Sigmoid colon (tissue), 7 donors: Measurements from ENCODE around the gene AMOT. TPM values are rescaled to one million over a fixed set of nuclear protein-coding genes. Genes with fewer than 3 reads are reported as not detected.

Source experiments
- DNase-seq: peaks from one replicate; pipeline ENCODE4 v3.0.0-alpha.2; 2019
- H3K27ac ChIP-seq, 4 donors: fragments of 200-600 bp; sonication (generic); one replicate each; pipeline ENCODE4 v1.5.1; 2016 to 2019; ENCODE audit warnings: mild to moderate bottlenecking in 1 of 4
- H3K27me3 ChIP-seq, 3 donors: fragments of 200-600 bp; sonication (generic); one replicate each; pipeline ENCODE4 v1.5.1; 2019; ENCODE audit warnings: mild to moderate bottlenecking in 1 of 3
- H3K36me3 ChIP-seq, 4 donors: fragments of 200-600 bp; sonication (generic); one replicate each; pipeline ENCODE4 v1.5.1; 2016 to 2019
- H3K4me1 ChIP-seq, 4 donors: fragments of 200-600 bp; sonication (generic); one replicate each; pipeline ENCODE4 v1.5.1; 2017 to 2019
- H3K4me3 ChIP-seq, 4 donors: fragments of 200-600 bp; sonication (generic); one replicate each; pipeline ENCODE4 v1.5.1; 2017 to 2019; ENCODE audit warnings: mild to moderate bottlenecking in 2 of 4, moderate library complexity in 1 of 4
- H3K9me3 ChIP-seq, 4 donors: fragments of 200-600 bp in 3 of 4; sonication (generic) in 3 of 4; one replicate each; pipeline versions ENCODE4 v1.5.1 to v1.6.1; 2013 to 2019
- EP300 ChIP-seq, 4 donors: sonication (generic); formaldehyde crosslinking; IDR thresholded peaks; one replicate each; pipeline ENCODE4 v1.6.1; 2017; ENCODE audit warnings: antibody characterized with exemption in 4 of 4
- POLR2A ChIP-seq, 2 donors: fragments of 450-650 bp; IDR thresholded peaks; one replicate each; pipeline ENCODE4 v1.6.1; 2016; ENCODE audit warnings: antibody characterized with exemption in 2 of 2, mild to moderate bottlenecking in 2 of 2, moderate library complexity in 2 of 2
- POLR2AphosphoS5 ChIP-seq, 4 donors: sonication (generic); formaldehyde crosslinking; IDR thresholded peaks; one replicate each; pipeline ENCODE4 v1.6.1; 2017; ENCODE audit warnings: antibody characterized with exemption in 4 of 4
- WGBS, 2 donors: extraction: QIAGEN DNeasy Blood & Tissue Kit; methylation state at CpG; one replicate each; pipeline ENCODE4 v1.1.7; 2013; 5-methylcytosine and 5-hydroxymethylcytosine counted together
- intact Hi-C: fragments of 100-400 bp; cut with DNase I; formaldehyde crosslinking; loops from one replicate; pipeline ENCODE4 v1.15.1; 2023
- polyA plus RNA-seq, 3 donors: library from polyadenylated mRNA; stranded (reverse); fragments of 200-250 nt; gene quantifications; one replicate each; pipeline ENCODE4 v1.2.3, GENCODE V29; 2013
- small RNA-seq, 3 donors: library from RNA; depleted of rRNA; stranded (forward); fragments of <200 nt; gene quantifications; one replicate each; pipeline ENCODE3, GENCODE V24; 2016
- total RNA-seq, 4 donors: library from RNA; depleted of rRNA; stranded (reverse); fragments of >200 nt; gene quantifications; one replicate each; pipeline ENCODE4 v1.1.0, GENCODE V29; 2016
- TF ChIP-seq, protein P1 (sequence below), 4 experiments: fragments of 450-650 bp in 3 of 4; fragments of 200-600 bp in 1 of 4; IDR thresholded peaks; one replicate each; pipeline ENCODE4 v1.5.1; 2016 to 2019; ENCODE audit warnings: antibody characterized with exemption in 4 of 4, mild to moderate bottlenecking in 3 of 4, moderate library complexity in 2 of 4
- donor health status: healthy with polysubstance abuse.
- donor health status: Bipolar disorder and iron deficiency.
- donor health status: healthy.

AMOT gene
- total and polyA plus RNA-seq, 7 donors, result 2.1 to 31.9 (median 14.1) TPM

DNA sequence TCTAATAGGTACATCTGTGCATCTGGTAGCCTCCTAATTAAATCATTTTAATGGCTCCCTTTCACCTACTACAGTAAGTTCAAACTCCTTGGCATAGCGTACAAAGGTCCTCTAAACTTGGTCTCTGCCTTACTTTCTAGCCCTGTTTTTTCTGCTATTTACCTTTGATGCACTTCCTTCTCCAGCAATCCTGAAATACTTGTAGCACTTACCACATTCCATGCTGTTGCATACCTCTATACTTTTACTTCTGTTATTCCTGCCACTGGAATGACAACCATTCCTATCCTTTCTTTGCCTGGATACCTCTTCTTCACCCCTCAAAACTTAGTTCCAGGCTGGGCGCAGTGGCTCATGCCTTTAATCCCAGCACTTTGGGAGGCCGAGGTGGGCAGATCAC is 104.3 kb downstream of the AMOT start:
- 83 to 90% methylated on average over 3 of the region's 3 CpGs for WGBS, 2 donors
- H3K36me3 ChIP-seq, result no peaks in the 10 kb centered on the region
- DNase-seq, result no peak
- intact Hi-C loops, result no loop called here
- TF ChIP-seq EP300 (IDR thresholded peaks at IDR 0.05) (no peak), POLR2A (IDR thresholded peaks at IDR 0.05) (no peak), POLR2AphosphoS5 (IDR thresholded peaks at IDR 0.05) (no peak)
- TF ChIP-seq, protein P1, sequence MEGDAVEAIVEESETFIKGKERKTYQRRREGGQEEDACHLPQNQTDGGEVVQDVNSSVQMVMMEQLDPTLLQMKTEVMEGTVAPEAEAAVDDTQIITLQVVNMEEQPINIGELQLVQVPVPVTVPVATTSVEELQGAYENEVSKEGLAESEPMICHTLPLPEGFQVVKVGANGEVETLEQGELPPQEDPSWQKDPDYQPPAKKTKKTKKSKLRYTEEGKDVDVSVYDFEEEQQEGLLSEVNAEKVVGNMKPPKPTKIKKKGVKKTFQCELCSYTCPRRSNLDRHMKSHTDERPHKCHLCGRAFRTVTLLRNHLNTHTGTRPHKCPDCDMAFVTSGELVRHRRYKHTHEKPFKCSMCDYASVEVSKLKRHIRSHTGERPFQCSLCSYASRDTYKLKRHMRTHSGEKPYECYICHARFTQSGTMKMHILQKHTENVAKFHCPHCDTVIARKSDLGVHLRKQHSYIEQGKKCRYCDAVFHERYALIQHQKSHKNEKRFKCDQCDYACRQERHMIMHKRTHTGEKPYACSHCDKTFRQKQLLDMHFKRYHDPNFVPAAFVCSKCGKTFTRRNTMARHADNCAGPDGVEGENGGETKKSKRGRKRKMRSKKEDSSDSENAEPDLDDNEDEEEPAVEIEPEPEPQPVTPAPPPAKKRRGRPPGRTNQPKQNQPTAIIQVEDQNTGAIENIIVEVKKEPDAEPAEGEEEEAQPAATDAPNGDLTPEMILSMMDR (IDR thresholded peaks at IDR 0.05), result no peak
- H3K27me3 ChIP-seq, result no peaks in the 10 kb centered on the region
- no peak overlapping the region for H3K27ac ChIP-seq
- no peak overlapping the region for H3K4me3 ChIP-seq
- no peaks in the 10 kb centered on the region for H3K4me1 ChIP-seq
- no peaks in the 10 kb centered on the region for H3K9me3 ChIP-seq

DNA sequence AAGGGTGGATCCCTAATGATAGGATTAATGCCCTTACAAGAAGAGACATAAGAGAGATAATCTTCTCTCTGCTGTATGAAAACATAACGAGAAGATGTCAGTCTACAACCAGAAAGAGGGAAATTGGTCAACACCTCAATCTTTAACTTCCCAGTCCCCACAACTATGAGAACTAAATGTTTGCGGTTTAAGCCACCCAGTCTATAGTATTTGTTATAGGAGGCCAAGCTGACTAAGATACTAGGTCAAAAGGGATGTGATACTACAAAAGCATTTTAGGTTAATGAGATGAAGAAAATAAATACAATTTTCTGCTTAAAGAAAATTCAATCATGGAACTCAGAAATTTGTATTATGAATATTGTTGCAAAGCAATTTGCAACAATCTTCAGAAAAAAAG is 105.5 kb downstream of the AMOT start:
- no peak for DNase-seq
- TF ChIP-seq POLR2AphosphoS5 (IDR thresholded peaks at IDR 0.05), result no peak
- no peak for TF ChIP-seq POLR2A (IDR thresholded peaks at IDR 0.05)
- TF ChIP-seq, protein P1 (IDR thresholded peaks at IDR 0.05), result no peak
- TF ChIP-seq EP300 (IDR thresholded peaks at IDR 0.05), result no peak
- H3K27ac ChIP-seq, result no peak overlapping the region
- H3K36me3 ChIP-seq, result no peaks in the 10 kb centered on the region
- H3K4me1 ChIP-seq, result no peaks in the 10 kb centered on the region
- 88 to 95% methylated on average over 2 of the region's 2 CpGs for WGBS, 2 donors
- intact Hi-C loops, result no loop called here
- no peaks in the 10 kb centered on the region for H3K27me3 ChIP-seq
- no peaks in the 10 kb centered on the region for H3K9me3 ChIP-seq
- no peak overlapping the region for H3K4me3 ChIP-seq

DNA sequence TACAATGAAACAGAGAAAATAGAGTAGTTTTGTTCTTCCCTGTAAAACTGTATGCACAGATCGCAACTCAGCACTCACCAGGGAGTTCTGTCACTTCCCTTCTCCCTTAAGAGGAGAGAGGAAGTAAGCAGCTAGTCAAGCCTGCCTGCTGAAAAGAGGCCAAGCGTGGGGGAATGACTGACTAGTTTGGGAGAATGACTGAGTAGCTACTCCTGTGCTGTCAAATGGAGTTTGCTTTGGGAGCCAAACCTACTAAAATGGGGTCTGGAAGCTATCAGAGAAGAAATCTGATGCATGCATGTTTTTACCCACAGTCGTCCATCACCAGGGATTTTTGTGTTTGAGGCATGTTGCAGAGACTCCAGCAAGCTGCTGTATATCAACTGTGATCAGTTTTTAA is 106.3 kb downstream of the AMOT start:
- 26 to 68% methylated on average over 3 of the region's 3 CpGs for WGBS, 2 donors
- intact Hi-C loops, result no loop called here

DNA sequence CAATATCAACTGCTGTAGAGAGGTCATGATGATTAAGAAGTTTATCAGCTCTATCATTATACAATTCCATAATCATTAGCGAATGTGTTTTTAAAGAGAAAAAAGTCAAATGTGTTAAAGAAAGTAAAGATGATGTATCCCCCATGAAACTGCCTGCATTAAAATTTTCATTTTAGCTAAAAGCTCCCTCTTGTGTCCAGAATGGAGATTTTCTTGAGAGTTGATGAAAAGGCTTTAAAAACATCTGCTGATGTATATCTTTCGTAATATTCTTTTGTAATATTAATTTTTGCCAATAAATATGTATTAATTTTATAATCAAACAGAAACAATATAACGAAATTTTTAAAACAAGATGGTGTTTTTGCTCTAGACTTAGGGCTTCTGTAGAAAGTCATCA is 108.8 kb downstream of the AMOT start:
- DNase-seq, result no peak
- WGBS, 2 donors, result 75 to 77% methylated on average over 3 of the region's 3 CpGs
- H3K9me3 ChIP-seq, result no peaks in the 10 kb centered on the region
- no peaks in the 10 kb centered on the region for H3K4me1 ChIP-seq
- no peaks in the 10 kb centered on the region for H3K36me3 ChIP-seq
- no peak overlapping the region for H3K27ac ChIP-seq
- intact Hi-C loops, result no loop called here
- H3K27me3 ChIP-seq, result no peaks in the 10 kb centered on the region
- TF ChIP-seq POLR2AphosphoS5 (IDR thresholded peaks at IDR 0.05), result no peak
- TF ChIP-seq POLR2A (IDR thresholded peaks at IDR 0.05), result no peak
- TF ChIP-seq EP300 (IDR thresholded peaks at IDR 0.05), result no peak
- TF ChIP-seq, protein P1 (IDR thresholded peaks at IDR 0.05), result no peak
- H3K4me3 ChIP-seq, result no peak overlapping the region

More for the DNA sequence above, 106.3 kb downstream of the AMOT start:
- Histone ChIP-seq H3K4me3 (no peak overlapping the region), H3K4me1 (no peaks in the 10 kb centered on the region), H3K36me3 (no peaks in the 10 kb centered on the region), H3K27ac (no peak overlapping the region), H3K9me3 (no peaks in the 10 kb centered on the region), H3K27me3 (no peaks in the 10 kb centered on the region)
- TF ChIP-seq POLR2AphosphoS5 (IDR thresholded peaks at IDR 0.05), result no peak
- TF ChIP-seq, protein P1 (IDR thresholded peaks at IDR 0.05), result no peak
- no peak for TF ChIP-seq POLR2A (IDR thresholded peaks at IDR 0.05)
- no peak for TF ChIP-seq EP300 (IDR thresholded peaks at IDR 0.05)
- no peak for DNase-seq

Small RNAs within 50 kb of the gene (small RNA-seq; reads per million reads assigned to genes)
- 0 reads per million in 3 donors for gene RN7SL266P

Other genes starting within 250 kb of the AMOT start
- gene LHFPL1, start 160.9 kb downstream of the AMOT start, total RNA-seq, result under 1 TPM in 1 of 4 donors, not detected in 3; 0.36 TPM
- gene LHFPL1, start 160.9 kb downstream of the AMOT start, polyA plus RNA-seq, result under 1 TPM in 1 of 3 donors, not detected in 2; 0.09 TPM